ENCODE data around the gene POMGNT2.

DNA sequence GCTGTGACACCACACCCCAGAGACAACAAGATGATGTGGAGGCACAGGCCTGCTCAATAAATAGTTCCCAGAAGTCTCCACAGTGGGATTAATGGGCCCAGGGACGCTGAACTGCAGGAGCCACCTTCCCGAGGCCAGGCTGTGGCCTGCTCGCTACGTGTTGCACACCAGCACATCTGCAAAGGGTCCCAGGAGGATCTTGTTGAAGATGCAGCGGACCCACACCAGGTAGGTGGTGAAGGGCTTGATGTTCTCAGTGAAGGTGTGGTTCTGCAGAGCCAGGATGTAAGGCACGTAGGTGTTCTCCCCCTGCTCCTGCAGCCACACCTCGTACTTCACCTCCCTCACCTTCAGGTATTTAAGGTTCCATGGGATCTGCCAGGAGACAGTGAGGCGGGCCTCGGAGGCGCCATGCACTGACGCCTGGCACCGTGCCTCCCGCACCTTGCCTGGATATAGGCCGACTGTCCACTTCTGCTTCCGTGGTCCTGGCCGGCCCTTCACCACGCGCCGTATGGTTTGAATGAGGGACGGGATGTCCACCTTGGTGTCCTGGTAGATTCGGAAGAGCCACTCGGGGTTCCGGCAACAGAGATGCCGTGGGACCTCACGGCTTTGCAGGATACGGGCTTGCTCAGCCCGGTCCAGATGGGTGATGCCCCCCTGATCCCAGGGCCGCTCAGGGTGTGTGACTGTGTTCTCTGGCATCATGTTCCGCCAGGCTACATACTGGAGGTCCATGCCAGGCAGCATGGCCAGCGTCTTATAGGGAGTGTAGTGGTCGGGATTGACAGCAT lies 26.1 kb downstream of the POMGNT2 start:
- TF ChIP-seq, protein P1, sequence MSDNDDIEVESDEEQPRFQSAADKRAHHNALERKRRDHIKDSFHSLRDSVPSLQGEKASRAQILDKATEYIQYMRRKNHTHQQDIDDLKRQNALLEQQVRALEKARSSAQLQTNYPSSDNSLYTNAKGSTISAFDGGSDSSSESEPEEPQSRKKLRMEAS (IDR thresholded peaks at IDR 0.05), result no peak
- TF ChIP-seq CEBPB (IDR thresholded peaks at IDR 0.05; ENCODE audit: low read depth, low read length) (no peak), MAFK (IDR thresholded peaks at IDR 0.05; ENCODE audit: low read depth, low read length) (no peak), CTCF (IDR thresholded peaks at IDR 0.05; ENCODE audit: control extremely low read depth in 1 of 3, insufficient read depth in 1 of 3, low read depth in 1 of 3, low read length in 3 of 3) (no peak)
